Activated T-cell treated with anti-CD3 and anti-CD28 coated beads, Interleukin-2, amount 50 U/mL, for 72 hours (primary cell): ENCODE measurements around the gene BRD7. TPM values are rescaled to one million over a fixed set of nuclear protein-coding genes. Genes with fewer than 3 reads are reported as not detected.

Source experiments
- ATAC-seq, 2 donors: fragments of 150-1000 bp; cut with Tn5 transposase; replicated peaks in 1 of 2; 2 replicates each; pipeline ENCODE4 v1.10.0; 2021; ENCODE audit warnings: moderate library complexity in 2 of 2, mild to moderate bottlenecking in 1 of 2
- DNase-seq, 2 donors: peaks; one replicate each; pipeline ENCODE4 v3.0.0; 2021 to 2022; ENCODE audit warnings: mixed read lengths in 1 of 2
- H3K27ac Mint-ChIP-seq: one replicate; pipeline ENCODE4 v1.8.0; 2022; ENCODE audit warnings: mild to moderate bottlenecking, moderate library complexity, mixed read lengths
- H3K27me3 Mint-ChIP-seq: one replicate; pipeline ENCODE4 v1.8.0; 2022; ENCODE audit warnings: low read depth, mixed read lengths
- H3K36me3 Mint-ChIP-seq, 2 donors: one replicate each; pipeline ENCODE4 v1.8.0; 2022; ENCODE audit warnings: mixed read lengths in 2 of 2, mild to moderate bottlenecking in 1 of 2; ENCODE audit not compliant: insufficient read depth in 2 of 2
- H3K4me1 Mint-ChIP-seq: one replicate; pipeline ENCODE4 v1.8.0; 2022; ENCODE audit warnings: low read depth, mixed read lengths
- H3K4me3 Mint-ChIP-seq, 2 donors: one replicate each; pipeline ENCODE4 v1.8.0; 2022; ENCODE audit warnings: mild to moderate bottlenecking in 2 of 2, mixed read lengths in 2 of 2, moderate library complexity in 2 of 2
- H3K9me3 Mint-ChIP-seq, 2 donors: one replicate each; pipeline ENCODE4 v1.8.0; 2022; ENCODE audit warnings: mixed read lengths in 2 of 2
- total RNA-seq, 2 donors: library from RNA; stranded (reverse); gene quantifications; one replicate each; pipeline ENCODE4 v1.2.3, GENCODE V29; 2022

BRD7 gene
- total RNA-seq, 2 donors from 2014 or later: 74.8 to 84.2 TPM

DNA sequence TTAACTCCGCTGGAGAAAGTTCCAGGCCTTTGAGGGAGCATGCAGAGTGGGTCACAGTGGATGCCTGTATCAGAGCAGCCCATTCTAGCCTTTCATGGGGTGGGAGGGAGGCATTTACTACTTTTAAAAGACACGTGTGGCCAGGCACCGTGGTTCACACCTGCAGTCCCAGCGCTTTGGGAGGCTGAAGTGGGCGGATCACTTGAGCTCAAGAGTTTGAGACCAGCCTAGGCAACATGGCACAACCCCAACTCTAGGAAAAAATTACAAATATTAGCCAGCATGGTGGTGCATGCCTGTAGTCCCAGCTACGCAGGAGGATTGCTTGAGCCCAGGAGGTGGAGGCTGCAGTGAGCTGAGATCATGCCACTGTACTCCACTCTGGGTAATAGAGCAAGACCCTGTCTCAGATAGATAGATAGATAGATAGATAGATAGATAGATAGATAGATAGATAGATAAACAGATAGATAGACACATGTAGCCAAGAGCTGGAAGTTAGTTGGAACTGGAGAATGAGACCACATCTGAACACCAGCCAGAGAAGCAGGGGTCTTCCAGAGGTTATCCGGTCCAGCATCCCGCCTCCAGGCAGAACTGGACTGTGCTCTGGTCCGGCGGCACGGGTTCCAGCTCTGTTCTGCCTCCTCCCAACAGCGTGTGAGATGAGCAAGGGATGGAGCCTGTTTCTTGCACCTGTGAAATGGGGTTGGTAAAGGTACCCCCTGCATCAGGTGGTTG lies 98.8 kb downstream of the BRD7 start:
- Mint-ChIP-seq H3K36me3 (peaks cover 2% of the 10 kb centered on the region in 2 donors), H3K9me3 (no peaks in the 10 kb centered on the region), H3K4me1 (peaks cover 93% of the 10 kb centered on the region), H3K27me3 (no peaks in the 10 kb centered on the region), H3K27ac (peak overlapping the region; percentile 91), H3K4me3 (peak overlapping the region in 1 of 2 donors; percentile 72)
- ATAC-seq (no peak), DNase-seq (no peak)

DNA sequence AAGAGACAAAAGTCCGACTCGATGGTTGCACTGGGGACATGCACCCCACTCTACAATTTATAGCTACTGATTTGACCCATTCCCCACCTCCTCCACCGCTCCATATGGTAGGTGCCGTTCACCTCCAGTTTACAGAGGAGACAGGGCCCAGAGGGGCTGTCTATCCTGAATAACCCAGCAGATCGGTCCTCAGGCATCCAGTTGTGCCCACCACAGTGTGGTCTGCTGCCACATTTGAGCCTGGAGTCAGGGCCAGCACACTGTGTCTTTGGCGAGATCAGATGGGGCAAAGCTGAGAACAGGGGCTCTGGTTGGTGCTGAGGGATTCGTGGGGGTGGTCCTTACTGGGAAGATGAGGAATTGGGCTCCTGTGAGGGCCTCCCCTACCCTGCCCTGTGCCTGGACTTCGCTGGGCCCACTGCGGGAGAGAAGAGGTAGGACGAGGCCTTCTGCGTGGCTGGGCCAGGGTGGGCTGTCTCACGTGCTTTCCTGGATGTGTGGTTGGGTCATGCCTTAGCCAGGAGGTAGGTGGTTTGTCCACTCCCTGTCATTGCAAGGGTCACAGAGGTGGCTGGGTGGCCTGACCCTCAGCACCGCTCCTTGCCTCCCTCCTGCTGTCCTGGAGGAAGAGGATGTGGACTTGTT lies 99.6 kb downstream of the BRD7 start:
- ATAC-seq: no peak
- Mint-ChIP-seq H3K27me3 (no peaks in the 10 kb centered on the region), H3K4me1 (peaks cover 93% of the 10 kb centered on the region), H3K27ac (peak overlapping the region; percentile 35), H3K9me3 (peaks cover 0 to 1% of the 10 kb centered on the region in 2 donors), H3K36me3 (peaks cover 2% of the 10 kb centered on the region in 2 donors), H3K4me3 (peak overlapping the region; percentile 72 to 91)
- DNase-seq: no peak

DNA sequence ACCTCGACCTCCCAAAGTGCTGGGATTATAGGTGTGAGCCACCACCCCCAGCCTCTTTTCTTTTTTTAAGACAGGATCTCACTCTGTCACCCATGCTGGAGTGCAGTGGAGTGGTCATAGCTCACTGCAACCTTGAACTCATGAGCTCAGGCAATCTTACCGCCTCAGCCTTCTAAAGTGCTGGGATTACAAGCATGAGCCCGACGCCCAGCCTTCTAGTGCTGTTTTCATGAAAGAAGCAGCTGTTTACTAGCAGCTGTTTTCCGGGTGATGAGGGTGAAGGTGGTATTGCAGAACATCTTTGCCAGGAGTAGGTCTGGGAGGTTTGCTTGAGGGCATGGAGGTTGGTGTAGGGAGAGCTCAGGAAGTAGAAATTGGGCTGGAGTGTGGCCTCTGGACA lies 100.4 kb downstream of the BRD7 start:
- Mint-ChIP-seq H3K27ac (peak overlapping the region; percentile 81), H3K4me1 (peaks cover 92% of the 10 kb centered on the region), H3K9me3 (peaks cover 0 to 1% of the 10 kb centered on the region in 2 donors), H3K36me3 (peaks cover 1 to 2% of the 10 kb centered on the region in 2 donors), H3K4me3 (peak overlapping the region; percentile 91 to 97), H3K27me3 (no peaks in the 10 kb centered on the region)
- ATAC-seq (no peak), DNase-seq (no peak)

DNA sequence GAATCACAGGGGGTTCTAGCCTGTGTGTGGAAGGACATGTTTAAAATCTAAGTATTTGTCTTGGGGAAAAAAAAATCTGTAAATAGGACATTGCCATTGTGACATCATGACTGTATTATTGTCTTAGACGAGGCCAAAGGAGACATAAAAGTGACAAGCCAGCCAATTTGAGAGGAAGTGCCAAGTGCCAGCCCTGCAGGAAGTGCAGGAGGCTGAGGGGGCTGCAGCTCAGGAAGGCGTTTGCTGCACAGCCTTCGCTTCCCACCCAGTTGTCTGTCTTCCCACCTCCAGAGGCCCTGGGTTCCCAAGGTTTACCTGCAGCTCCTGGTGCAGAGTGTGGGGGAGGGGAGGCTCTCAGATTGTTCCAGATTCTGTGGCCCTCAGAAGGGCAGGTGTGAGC lies 101.1 kb downstream of the BRD7 start:
- Mint-ChIP-seq H3K9me3 (peaks cover 0 to 1% of the 10 kb centered on the region in 2 donors), H3K27me3 (no peaks in the 10 kb centered on the region), H3K4me3 (peak overlapping the region; percentile 91 to 97), H3K36me3 (peaks cover 0 to 2% of the 10 kb centered on the region in 2 donors), H3K4me1 (peaks cover 90% of the 10 kb centered on the region), H3K27ac (peak overlapping the region; percentile 94)
- DNase-seq (no peak), ATAC-seq (no peak)

DNA sequence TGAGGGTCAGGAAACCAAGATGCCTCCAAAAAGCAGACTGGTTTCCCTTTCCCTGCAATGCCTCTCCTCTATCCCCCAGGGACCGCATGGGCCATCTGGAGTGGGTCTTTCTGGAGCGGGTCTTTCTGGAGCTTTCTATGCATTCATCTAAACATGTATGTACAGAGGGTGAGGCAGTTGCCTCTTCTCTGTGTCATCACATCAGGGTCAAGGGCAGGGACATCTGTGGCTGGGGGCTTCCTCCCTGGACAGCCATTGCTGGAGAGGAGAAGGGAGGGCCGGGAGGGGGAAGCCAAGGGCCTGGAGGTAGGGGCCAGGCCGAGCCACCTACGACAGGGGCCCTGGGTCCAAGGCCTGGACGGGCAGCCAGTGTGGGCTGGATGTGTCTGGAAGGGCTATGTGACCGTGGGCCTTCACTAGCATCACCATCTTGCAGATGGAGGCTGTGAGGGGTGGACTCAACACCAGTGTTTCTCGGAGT lies 101.6 kb downstream of the BRD7 start:
- no peak for ATAC-seq
- Mint-ChIP-seq H3K27me3 (no peaks in the 10 kb centered on the region), H3K4me1 (peaks cover 88% of the 10 kb centered on the region), H3K36me3 (peaks cover 0 to 2% of the 10 kb centered on the region in 2 donors), H3K27ac (peak overlapping the region; percentile 94), H3K4me3 (peak overlapping the region; percentile 91 to 97), H3K9me3 (peaks cover 0 to 1% of the 10 kb centered on the region in 2 donors)
- DNase-seq: no peak

DNA sequence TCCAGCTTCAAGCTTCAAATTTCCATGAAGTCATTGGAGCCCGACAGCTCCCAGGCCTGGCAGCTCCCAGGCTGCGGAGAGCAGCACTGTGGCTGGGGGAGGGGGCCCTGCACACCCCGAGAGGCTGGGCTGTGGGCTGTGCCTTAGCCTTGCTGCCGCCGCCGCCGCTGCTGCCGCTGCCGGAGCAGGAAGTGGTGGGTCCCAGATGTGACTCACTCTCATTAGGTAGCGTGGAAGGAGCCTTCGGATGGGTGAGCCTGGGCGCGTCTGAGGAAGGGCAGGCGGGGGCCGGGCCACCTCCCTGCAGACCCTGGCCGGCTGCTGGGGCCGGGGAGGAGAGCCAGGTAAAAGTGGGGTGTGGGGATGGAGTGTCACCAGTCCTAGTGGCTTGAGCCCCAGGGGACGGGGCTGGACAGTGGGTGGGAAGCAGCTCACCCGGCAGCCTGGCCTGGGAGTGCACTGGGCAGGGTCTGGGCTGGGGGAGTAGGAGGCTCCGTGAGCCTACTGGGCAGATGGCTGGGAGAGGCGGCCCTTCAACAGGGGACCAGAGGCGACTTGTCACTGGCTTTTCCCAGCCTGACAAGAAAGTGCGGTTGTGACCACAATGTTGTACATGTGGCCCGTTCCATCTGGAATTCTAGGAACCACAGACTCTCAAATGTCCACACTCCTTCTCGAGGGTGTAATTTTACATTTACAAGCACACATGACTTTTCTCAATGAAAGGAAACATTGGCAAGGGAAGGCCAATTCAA lies 102.3 kb downstream of the BRD7 start, which contains the start of gene ADCY7:
Gene ADCY7, plus strand, starts transcription at position 215 of the 755 bp plus-strand sequence. CDS start 21,629 bp downstream, outside the sequence.
- Mint-ChIP-seq H3K36me3 (peaks cover 0 to 2% of the 10 kb centered on the region in 2 donors), H3K9me3 (peaks cover 0 to 1% of the 10 kb centered on the region in 2 donors), H3K27me3 (no peaks in the 10 kb centered on the region), H3K27ac (peak within 1 kb of the TSS; percentile 94), H3K4me3 (peak within 1 kb of the TSS; percentile 91 to 97), H3K4me1 (peaks cover 85% of the 10 kb centered on the region)
- ATAC-seq (peak; percentile 80 to 88), DNase-seq (peak; percentile 88 to 91)

Other genes with a start within 250 kb of the BRD7 start
- 10 to 100 TPM; 27.5 to 29.0 TPM for gene TENT4B, start 215.7 kb downstream of the BRD7 start, total RNA-seq
- 10 to 100 TPM; 67.5 to 97.1 TPM for gene ADCY7, start 102.4 kb downstream of the BRD7 start, total RNA-seq
- 1 to 10 TPM in 1 of 2 donors, under 1 TPM in 1; 0.96 to 2.4 TPM for gene NKD1, start 179.4 kb upstream of the BRD7 start, total RNA-seq